A204.1 (cell line): ENCODE measurements around the gene WDFY3.

ENCODE experiments used
- FAIRE-seq: peaks from 2 replicates; lab custom pipeline; 2012; peaks lifted over from hg19 to GRCh38; lab: Jason Lieb, UNC

WDFY3 gene

GRCh38 chr4:84944947-84945346 lies 21.5 kb downstream of the WDFY3 start:
- no peak for FAIRE-seq

- FAIRE-seq, result peak; percentile 59
Measured at GRCh38 chr4:84940960-84941359, 25.5 kb downstream of the WDFY3 start.

- FAIRE-seq, result no peak
Measured at GRCh38 chr4:84939113-84939512, 27.4 kb downstream of the WDFY3 start.

- no peak for FAIRE-seq
Measured at GRCh38 chr4:84938316-84938715, 28.2 kb downstream of the WDFY3 start.

GRCh38 chr4:84937381-84937977 lies 29.0 kb downstream of the WDFY3 start:
- FAIRE-seq, result no peak

- FAIRE-seq, result no peak
Measured at GRCh38 chr4:84936123-84936522, 30.4 kb downstream of the WDFY3 start.

- FAIRE-seq, result no peak
Measured at GRCh38 chr4:84932462-84932861, 34.0 kb downstream of the WDFY3 start.

GRCh38 chr4:84931961-84932360 lies 34.5 kb downstream of the WDFY3 start:
- FAIRE-seq, result no peak

- no peak for FAIRE-seq
Measured at GRCh38 chr4:84931274-84931673, 35.2 kb downstream of the WDFY3 start.

- FAIRE-seq, result no peak
Measured at GRCh38 chr4:84928089-84928488, 38.4 kb downstream of the WDFY3 start.

- FAIRE-seq, result no peak
Measured at GRCh38 chr4:84927428-84927827, 39.1 kb downstream of the WDFY3 start.

- FAIRE-seq, result no peak
Measured at GRCh38 chr4:84925558-84925957, 40.9 kb downstream of the WDFY3 start.

GRCh38 chr4:84924434-84924833 lies 42.1 kb downstream of the WDFY3 start:
- FAIRE-seq, result no peak

GRCh38 chr4:84920617-84921016 lies 45.9 kb downstream of the WDFY3 start:
- FAIRE-seq, result no peak

GRCh38 chr4:84917869-84918600 lies 48.5 kb downstream of the WDFY3 start:
- no peak for FAIRE-seq

- peak; percentile 54 for FAIRE-seq
Measured at GRCh38 chr4:84917086-84917821, 49.2 kb downstream of the WDFY3 start.

- no peak for FAIRE-seq
Measured at GRCh38 chr4:84916227-84916626, 50.3 kb downstream of the WDFY3 start.

- no peak for FAIRE-seq
Measured at GRCh38 chr4:84915396-84915780, 51.1 kb downstream of the WDFY3 start.

GRCh38 chr4:84914686-84915395 lies 51.6 kb downstream of the WDFY3 start:
- FAIRE-seq, result no peak

- FAIRE-seq, result no peak
Measured at GRCh38 chr4:84913176-84913575, 53.3 kb downstream of the WDFY3 start.

GRCh38 chr4:84912741-84913140 lies 53.7 kb downstream of the WDFY3 start:
- FAIRE-seq, result no peak

- no peak for FAIRE-seq
Measured at GRCh38 chr4:84908876-84909275, 57.6 kb downstream of the WDFY3 start.

GRCh38 chr4:84907145-84907544 lies 59.3 kb downstream of the WDFY3 start:
- no peak for FAIRE-seq
